ENCODE data around the gene EXOC7.

The EXOC7 gene

GRCh38 chr17:76138896-76139752, 35.5 kb upstream of the EXOC7 start:
- DNase-seq (ENCODE audit: low spot score) = no peak

- no peak for DNase-seq (ENCODE audit: low spot score)
These were observed 34.8 kb upstream of the EXOC7 start for GRCh38 chr17:76138234-76138895.

- DNase-seq (ENCODE audit: low spot score) = no peak
These were observed 34.0 kb upstream of the EXOC7 start for GRCh38 chr17:76137351-76138233.

DNA sequence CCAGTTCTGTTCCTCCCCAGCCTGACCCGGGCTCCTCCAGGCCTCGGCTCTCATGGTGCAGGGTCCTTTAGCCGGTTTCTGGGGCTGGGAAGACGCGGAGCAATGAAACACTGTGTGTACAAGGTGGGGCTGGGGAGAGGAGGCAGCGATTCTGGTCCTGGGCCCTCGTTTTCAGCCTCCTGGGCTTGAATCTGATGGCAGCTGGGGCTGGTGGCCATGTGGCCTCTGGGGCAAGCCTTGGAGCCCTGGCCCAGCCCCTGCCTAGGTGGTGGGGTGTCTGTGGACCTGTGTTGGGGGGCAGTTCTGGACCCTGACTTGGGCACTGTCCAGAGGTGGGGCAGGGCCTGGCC, 33.4 kb upstream of the EXOC7 start:
- DNase-seq (ENCODE audit: low spot score) = no peak

DNA sequence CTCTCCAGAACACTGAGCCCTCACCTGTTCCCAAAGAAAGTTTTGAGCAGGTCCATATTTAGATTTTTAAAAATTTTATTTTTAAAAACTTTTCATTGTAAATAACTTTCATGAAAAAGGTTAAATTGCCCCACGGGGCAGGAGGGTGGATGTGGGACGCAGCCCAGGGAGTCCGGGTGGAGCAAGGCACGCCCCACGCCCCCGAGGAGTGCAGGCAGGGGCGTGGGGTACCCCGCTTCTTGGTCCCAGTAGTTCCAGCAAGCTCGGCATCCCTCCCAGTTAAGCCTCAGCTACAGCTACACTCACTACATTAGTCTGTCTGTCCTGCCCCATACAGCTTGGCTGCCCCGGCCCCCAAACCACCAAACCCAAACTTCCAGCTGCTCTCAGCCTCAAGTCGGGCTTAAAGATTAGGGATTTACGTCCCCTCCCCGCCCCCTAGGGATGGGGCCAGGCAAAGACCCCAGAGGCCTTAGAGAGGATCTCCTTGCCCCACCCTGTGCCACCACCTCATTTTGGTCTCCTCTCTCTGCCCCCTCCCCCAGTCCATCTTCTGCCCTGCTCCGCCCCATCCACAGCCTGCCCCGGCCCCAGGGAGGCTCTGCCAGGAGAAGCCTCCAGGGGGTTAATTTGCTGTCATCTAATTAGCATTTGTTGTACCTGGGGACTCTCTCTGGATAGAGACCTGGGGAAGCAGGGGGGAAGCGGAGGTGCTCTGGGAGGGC, 32.9 kb upstream of the EXOC7 start:
- no peak for DNase-seq (ENCODE audit: low spot score)

GRCh38 chr17:76135810-76136188, 32.2 kb upstream of the EXOC7 start:
- no peak for DNase-seq (ENCODE audit: low spot score)

GRCh38 chr17:76134911-76135809, 31.6 kb upstream of the EXOC7 start:
- DNase-seq (ENCODE audit: low spot score) = no peak

DNA sequence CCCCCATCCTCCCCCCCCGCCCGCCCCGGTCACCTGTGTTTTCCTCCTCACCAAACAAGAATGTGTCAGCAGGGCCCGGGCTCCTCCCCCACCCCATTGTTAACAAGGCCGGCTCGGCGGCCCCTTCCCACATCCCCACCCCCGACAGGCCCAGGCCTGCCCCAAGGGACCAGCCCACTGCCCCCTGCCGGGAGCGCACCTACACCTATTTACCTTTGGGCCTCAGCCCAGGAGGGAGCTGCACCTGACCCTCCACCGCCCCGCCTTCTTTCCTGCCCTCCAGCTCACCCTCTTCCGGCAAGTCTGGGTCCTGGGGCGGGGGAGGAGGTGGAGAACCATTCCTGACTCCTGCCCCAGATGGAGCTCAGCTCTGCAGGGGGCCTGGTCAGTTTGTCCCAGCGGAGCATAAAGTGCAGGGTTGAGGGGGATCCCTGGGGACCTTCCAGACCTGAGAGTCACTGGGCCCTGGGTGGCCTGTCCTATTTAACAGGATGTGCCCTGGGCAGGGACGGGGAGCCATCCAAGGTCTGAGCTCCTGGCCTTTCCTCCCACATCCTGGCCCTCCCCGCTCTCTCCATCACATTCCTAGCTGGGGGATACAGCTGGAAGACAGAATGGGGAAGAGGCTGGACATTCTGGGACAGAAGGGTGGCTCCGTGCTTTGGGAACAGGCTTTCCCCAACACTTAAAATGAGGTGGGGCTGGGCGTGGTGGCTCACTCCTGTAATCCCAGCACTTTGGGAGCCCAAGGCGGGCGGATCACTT, 29.2 kb upstream of the EXOC7 start:
- DNase-seq (ENCODE audit: low spot score) = no peak

DNA sequence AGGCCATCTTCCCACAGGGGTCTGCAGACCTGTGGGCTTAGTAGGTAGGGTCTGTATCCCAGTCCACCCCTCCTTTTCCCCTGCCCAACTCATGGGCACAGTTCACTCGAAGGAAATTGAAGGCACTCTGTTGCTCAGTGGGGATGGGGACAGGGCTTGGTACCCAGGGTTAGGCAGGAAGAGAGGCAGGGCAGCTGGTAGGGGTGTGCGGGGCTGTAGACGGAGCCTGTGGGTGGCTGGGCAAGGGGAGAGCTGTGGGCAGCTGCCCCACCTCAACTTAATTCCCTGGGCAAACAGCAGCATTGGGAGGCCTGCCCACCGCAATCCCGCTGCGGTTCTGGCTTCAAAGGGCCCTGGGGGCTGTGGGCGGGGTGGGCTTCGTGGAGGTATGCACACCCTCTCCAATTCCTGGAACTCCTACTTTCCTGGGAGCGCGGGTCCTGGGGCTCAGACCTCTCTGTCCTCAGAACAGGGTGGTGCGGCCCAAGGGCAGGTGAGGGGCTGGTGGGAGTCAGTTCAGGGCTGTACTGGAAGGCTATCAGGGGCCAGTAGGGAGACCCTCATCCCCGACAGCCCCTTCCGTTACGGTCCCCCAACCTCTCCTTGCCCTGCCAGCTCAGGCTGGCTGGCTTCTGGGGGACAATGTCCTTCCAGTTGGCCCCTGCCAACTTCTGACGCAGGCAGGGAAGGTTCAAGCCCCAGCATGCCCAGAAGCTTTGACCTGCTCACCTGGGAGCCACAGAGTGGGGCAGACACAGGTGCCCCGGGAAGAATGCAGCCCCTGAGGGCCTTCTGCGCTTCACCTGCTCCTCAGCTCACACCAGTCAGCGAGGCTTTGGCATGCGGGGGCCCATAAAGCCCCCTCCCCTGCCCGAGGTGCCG, 28.3 kb upstream of the EXOC7 start:
- DNase-seq (ENCODE audit: low spot score) = no peak

- no peak for DNase-seq (ENCODE audit: low spot score)
These were observed 27.6 kb upstream of the EXOC7 start for GRCh38 chr17:76131051-76131691.

DNA sequence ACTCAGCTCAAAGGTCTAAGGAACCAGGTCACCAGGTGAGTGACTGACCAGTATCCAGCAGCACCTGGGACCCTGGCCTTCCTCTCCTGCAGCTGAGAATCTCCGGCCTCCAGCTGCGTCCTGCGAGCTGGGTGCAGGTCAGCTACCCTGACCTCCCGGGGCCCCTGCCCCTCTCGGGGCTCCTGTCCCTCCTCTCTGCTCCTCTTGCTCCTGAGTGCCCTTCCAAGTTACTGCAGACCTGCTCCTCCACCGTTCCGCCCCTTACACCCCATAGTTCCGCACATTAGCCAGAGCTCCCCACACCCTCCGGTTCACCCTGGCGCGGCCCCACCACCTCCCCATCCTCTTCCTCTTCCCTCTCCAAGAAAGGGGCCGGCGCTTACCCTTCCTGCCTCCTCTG, 26.9 kb upstream of the EXOC7 start:
- DNase-seq (ENCODE audit: low spot score) = no peak

DNA sequence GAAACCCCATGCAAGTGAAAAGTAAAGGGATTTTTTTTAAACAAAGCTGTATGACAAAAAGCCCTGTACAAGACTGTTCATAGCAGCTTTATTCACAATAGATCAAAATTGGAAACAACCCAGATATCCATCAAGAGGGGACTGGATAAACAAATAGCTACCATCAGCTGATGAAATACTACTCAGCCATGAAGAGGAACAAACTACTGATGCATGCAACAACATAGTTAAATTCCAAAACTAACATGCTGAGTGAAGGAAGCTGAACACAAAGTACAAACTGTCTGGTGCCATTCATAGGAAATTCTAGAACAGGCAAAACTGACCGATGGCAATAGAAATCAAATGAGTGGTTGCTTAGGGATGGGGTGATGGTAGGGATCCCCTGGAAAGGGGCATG, 22.3 kb upstream of the EXOC7 start:
- no peak for DNase-seq (ENCODE audit: low spot score)

- DNase-seq (ENCODE audit: low spot score) = no peak
These were observed 21.7 kb upstream of the EXOC7 start for GRCh38 chr17:76125391-76125675.

- DNase-seq (ENCODE audit: low spot score) = no peak
These were observed 21.2 kb upstream of the EXOC7 start for GRCh38 chr17:76124582-76125390.

DNA sequence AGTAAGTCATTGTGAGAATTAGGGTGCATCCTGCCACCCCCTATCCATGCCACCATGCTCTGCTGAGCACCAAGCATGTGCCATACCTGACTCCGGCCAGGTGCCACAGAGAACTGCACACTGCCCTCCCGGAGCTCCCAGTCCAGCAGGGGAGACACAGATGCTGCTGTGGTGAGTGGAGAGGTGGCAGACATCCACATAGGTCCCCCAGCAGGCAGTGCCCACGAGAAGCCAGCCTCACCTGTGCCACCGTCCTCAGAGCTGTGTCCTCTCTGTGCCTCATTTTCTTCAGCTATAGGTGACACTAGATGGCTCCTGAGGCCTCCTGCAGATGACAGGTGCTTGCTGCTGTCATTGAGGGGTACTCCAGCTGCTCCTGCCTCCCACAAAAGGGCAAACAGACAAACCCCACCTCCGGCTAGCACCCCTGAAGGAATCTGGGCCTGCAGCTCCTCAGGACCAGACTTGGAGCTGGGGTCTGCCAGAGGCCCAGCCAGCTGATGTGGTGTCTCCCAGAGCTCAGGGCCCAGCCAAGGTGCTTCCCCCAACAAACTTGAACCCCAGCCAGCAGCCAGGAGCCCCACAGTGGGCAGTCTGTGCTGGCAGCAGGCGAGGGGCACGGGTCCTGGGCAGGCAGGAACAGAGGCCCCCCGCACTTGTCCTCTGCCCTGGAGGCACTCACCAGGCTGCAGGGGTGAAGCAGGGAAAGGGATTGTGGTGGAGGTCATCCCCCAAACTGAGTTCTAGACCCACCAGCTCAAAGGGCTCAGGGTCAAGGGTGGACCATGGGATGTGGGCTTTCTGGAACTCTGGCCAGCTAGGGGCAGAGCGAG, 20.4 kb upstream of the EXOC7 start:
- DNase-seq (ENCODE audit: low spot score) = no peak

DNA sequence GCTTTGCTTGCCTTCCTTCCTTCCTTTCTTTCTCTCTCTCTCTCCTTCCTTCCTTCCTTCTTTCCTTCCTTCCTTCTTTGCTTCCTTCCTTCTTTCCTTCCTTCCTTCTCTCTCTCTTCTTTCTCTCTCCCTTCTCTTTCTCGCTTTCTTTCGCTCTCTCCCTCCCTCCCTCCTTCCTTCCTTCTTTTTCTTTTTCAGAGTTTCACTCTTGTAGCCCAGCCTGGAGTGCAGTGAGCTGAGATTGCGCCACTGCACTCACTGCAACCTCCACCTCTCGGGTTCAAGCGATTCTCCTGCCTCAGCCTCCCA, 19.6 kb upstream of the EXOC7 start:
- no peak for DNase-seq (ENCODE audit: low spot score)

DNA sequence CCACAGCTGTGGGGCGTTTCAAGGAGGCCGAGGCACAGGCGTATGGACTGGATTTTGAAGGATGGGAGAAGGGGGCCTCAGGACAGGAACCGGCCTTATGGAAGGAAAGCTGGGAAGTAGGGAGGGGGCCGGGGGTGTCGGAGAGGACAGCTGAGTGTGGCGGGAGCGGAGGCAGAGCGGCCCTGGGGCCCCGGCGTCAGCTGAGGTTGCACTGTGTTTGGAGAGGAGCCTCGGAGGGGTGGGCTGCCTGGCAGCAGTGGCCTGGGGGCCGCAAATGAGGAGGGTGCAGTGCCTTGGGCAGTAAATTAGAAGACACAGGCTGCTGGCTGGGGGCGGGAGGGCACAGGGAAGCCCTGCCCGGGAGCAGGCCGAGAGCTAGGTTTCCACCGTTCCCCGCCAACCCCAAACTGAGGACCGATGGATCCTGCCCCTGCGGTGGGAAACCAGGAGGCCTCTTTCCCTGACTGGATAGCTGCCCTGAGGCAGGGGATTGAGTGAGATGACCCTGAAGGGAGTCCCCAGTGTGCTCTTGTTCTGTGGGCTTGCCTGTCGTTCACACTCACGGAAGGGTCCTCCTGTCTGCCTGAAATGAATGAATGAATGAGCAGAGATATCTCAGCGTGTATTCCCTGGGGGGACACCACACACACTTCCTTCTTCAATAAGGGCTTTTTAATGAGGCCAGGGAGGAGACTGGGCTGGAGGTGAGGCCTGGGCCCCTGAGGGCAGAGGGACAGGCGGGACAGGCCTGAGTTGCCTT, 19.0 kb upstream of the EXOC7 start:
- DNase-seq (ENCODE audit: low spot score) = no peak
